Ascending aorta (tissue), 2 donors: ENCODE results near the gene ZDHHC18. TPM values are rescaled to one million over a fixed set of nuclear protein-coding genes. Genes with fewer than 3 reads are reported as not detected.

ENCODE experiments used
- DNase-seq, 2 donors: peaks; one replicate each; pipeline ENCODE4 v3.0.0-alpha.2; 2019; ENCODE audit warnings: low spot score in 2 of 2
- H3K27ac ChIP-seq, 2 donors: fragments of 200-600 bp; sonication (generic); one replicate each; pipeline ENCODE4 v1.5.1; 2016 to 2017; ENCODE audit warnings: mild to moderate bottlenecking in 1 of 2
- H3K27me3 ChIP-seq: fragments of 200-600 bp; sonication (generic); one replicate; pipeline ENCODE4 v1.5.1; 2017
- H3K36me3 ChIP-seq, 2 donors: fragments of 200-600 bp; sonication (generic); one replicate each; pipeline ENCODE4 v1.5.1; 2016
- H3K4me1 ChIP-seq, 2 donors: fragments of 200-600 bp; sonication (generic); one replicate each; pipeline ENCODE4 v1.5.1; 2016 to 2017; ENCODE audit warnings: mild to moderate bottlenecking in 1 of 2
- H3K4me3 ChIP-seq, 2 donors: fragments of 200-600 bp; sonication (generic); one replicate each; pipeline ENCODE4 v1.5.1; 2016 to 2017; ENCODE audit warnings: mild to moderate bottlenecking in 1 of 2
- H3K9me3 ChIP-seq, 2 donors: fragments of 200-600 bp; sonication (generic); one replicate each; pipeline ENCODE4 v1.5.1; 2016
- intact Hi-C: fragments of 100-400 bp; cut with DNase I; formaldehyde crosslinking; loops from one replicate; pipeline ENCODE4 v1.15.1; 2023
- total RNA-seq: library from RNA; depleted of rRNA; stranded (reverse); fragments of >200 nt; gene quantifications from one replicate; pipeline ENCODE4 v1.1.0, GENCODE V29; 2016
- TF ChIP-seq, protein P1 (sequence below), 3 experiments: fragments of 200-600 bp in 2 of 3; fragments of 450-650 bp in 1 of 3; sonication (generic) in 2 of 3; IDR thresholded peaks; one replicate each; pipeline ENCODE4 v1.5.1; 2016 to 2019; ENCODE audit warnings: antibody characterized with exemption in 3 of 3, mild to moderate bottlenecking in 1 of 3, moderate library complexity in 1 of 3

The ZDHHC18 gene
- total RNA-seq, 1 donor from 2014 or later: 36.0 TPM

DNA sequence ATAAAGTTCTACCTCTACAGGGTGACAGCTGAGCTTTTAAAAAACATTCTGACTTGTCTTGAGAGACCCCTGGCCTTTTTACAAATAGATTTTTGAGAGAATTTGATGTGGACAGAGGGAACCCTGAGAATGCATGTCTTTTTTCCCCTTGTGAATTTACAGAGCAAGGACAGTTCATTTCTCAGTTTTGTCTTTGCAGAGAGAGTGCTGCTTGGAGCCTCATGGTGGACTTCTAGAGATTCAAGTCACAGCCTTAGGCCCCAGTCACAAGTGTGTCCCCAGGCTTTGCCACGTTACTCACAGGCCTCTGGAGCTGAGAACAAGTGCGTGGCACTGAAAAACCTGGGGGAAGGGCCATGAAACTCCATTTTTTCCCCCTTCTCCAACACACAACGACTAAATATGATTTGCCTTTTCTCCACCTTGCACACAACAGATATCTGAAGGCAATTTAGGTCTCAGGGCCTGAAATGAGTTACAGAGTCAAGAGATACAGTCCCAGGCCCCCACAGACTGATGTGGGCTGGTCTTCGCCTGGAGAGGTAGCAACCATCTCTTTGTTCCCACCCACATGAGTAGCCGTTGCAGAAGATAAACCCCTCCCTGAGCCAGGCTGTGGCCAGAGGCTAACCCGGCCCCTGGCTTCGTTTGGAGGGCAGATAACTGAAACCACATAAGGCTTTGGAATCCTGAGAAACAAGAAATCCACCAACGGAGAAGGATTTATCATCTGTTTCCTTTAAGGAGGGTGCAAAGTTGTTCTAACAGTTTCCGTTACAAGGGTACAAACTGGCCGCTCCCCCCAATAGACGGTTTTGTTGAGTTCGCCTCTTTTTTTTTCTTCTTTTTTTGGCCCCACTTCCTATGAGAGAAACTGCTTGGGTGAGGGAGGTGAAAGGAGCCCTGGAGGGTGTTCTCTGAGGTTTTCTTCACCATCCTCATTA, 39.8 kb upstream of the ZDHHC18 start:
- DNase-seq: peak in 1 of 2 donors; percentile 85
- no peaks in the 10 kb centered on the region for H3K9me3 ChIP-seq
- no peaks in the 10 kb centered on the region for H3K27me3 ChIP-seq
- peak overlapping the region; percentile 60 to 74 for H3K4me3 ChIP-seq
- peak overlapping the region; percentile 98 to 99 for H3K27ac ChIP-seq
- peaks cover 9 to 25% of the 10 kb centered on the region in 2 donors for H3K4me1 ChIP-seq
- intact Hi-C loops: loop anchor here (1.0 to 5.0 kb wide), 3 partner anchors 14 to 63 kb away; no protein-coding TSS in a partner anchor
- peaks cover 0 to 6% of the 10 kb centered on the region in 2 donors for H3K36me3 ChIP-seq
- TF ChIP-seq, protein P1, sequence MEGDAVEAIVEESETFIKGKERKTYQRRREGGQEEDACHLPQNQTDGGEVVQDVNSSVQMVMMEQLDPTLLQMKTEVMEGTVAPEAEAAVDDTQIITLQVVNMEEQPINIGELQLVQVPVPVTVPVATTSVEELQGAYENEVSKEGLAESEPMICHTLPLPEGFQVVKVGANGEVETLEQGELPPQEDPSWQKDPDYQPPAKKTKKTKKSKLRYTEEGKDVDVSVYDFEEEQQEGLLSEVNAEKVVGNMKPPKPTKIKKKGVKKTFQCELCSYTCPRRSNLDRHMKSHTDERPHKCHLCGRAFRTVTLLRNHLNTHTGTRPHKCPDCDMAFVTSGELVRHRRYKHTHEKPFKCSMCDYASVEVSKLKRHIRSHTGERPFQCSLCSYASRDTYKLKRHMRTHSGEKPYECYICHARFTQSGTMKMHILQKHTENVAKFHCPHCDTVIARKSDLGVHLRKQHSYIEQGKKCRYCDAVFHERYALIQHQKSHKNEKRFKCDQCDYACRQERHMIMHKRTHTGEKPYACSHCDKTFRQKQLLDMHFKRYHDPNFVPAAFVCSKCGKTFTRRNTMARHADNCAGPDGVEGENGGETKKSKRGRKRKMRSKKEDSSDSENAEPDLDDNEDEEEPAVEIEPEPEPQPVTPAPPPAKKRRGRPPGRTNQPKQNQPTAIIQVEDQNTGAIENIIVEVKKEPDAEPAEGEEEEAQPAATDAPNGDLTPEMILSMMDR (IDR thresholded peaks at IDR 0.05): no peak

DNA sequence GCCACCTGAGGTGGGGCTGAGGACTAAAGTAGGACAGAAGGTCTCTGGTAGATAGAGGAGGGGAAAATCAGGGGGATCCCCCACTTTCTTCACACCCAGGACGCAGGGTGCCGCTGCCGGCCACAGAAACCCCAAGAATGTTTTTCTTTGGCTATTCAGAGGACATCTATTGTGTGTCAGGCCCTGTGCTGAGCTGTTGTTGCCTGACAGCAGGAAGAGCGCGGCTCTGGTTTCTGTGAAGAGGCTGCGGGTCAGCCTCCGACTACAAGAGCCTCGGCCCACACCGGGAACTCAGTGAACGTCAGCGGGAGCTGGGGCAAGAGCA, 39.1 kb upstream of the ZDHHC18 start:
- intact Hi-C loops: loop anchor here (1.0 to 5.0 kb wide), 3 partner anchors 15 to 64 kb away; no protein-coding TSS in a partner anchor
- H3K27ac ChIP-seq: peak overlapping the region; percentile 98 to 99
- peak overlapping the region; percentile 60 to 74 for H3K4me3 ChIP-seq
- no peaks in the 10 kb centered on the region for H3K9me3 ChIP-seq
- DNase-seq: no peak
- TF ChIP-seq, protein P1 (IDR thresholded peaks at IDR 0.05): no peak
- H3K4me1 ChIP-seq: peaks cover 9 to 25% of the 10 kb centered on the region in 2 donors
- peaks cover 0 to 6% of the 10 kb centered on the region in 2 donors for H3K36me3 ChIP-seq
- no peaks in the 10 kb centered on the region for H3K27me3 ChIP-seq

DNA sequence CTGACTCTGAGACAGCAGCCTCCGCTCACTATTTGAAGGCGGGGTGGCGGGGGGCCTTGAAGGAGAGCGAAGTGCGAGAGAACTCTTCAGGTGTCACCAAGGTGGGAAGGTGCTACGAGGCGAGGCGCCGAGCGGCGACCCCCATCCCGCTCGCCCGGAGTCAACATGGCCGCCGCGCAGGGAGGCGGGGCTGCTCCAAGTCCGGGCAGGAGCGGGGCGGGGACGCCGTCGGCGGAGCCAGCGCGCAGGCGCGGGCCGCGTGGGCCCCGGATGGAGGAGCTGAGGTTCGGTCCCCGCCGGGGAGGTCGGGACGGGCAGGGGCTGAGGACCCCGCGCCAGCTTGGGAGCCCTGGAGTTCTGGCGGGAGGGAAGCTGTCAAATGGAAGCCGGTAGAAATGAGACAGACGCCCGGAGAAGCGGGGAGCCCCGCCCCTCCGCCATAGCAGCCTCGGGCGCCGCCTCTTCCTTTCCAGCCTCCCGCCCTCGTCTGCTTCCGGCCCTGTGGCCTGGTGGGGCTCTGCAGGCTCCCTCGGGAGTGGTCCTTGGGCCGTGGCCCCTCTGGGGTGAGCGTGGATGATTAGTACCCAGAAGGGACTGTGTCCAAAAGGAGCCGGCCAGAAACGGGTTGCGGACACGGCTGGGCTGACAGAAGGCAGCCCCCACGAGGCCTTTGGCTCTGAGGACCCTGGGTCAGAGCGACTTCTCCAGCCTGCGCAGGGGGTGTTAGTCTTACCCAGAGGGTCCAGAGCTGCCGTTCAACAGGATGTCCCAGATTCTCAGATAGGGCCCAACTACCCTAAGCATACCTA, 38.6 kb upstream of the ZDHHC18 start, which contains the start of gene PIGV:
Gene PIGV (plus strand): TSS at position 245 of the 809 bp plus-strand sequence. CDS start 2,866 bp downstream, outside the sequence.
- Histone ChIP-seq H3K27me3 (no peaks in the 10 kb centered on the region), H3K9me3 (no peaks in the 10 kb centered on the region), H3K4me1 (peaks cover 9 to 25% of the 10 kb centered on the region in 2 donors), H3K27ac (peak within 1 kb of the TSS; percentile 98 to 99), H3K36me3 (peaks cover 0 to under 1% of the 10 kb centered on the region in 2 donors), H3K4me3 (peak within 1 kb of the TSS; percentile 60 to 74)
- TF ChIP-seq, protein P1 (IDR thresholded peaks at IDR 0.05): peak in 2 of 3 experiments; percentile 10 to 41
- peak; percentile 47 to 92 for DNase-seq
- intact Hi-C loops: loop anchor here (1.0 to 5.0 kb wide), 5 partner anchors 15 to 111 kb away; no protein-coding TSS in a partner anchor

DNA sequence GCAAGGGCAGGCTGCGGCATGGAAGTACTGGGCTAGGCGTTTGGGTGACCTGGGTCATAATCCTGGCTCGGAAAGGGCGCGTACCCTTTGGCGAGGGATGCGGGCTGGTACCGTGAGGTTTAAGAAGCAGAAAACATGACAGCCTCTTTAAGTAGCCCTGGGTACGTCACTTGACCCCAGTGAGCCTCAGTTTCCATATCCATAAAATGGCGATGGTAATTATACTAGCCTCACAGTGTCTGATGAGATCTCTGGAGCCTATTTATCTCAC, 38.0 kb upstream of the ZDHHC18 start:
- DNase-seq: peak in 1 of 2 donors; percentile 72
- intact Hi-C loops: loop anchor here (1.0 to 5.0 kb wide), 3 partner anchors 46 to 112 kb away; no protein-coding TSS in a partner anchor
- Histone ChIP-seq H3K36me3 (no peaks in the 10 kb centered on the region), H3K27ac (peak overlapping the region; percentile 98 to 99), H3K4me1 (peaks cover 9 to 24% of the 10 kb centered on the region in 2 donors), H3K27me3 (no peaks in the 10 kb centered on the region), H3K9me3 (no peaks in the 10 kb centered on the region), H3K4me3 (peak overlapping the region; percentile 60 to 74)
- TF ChIP-seq, protein P1 (IDR thresholded peaks at IDR 0.05): no peak

DNA sequence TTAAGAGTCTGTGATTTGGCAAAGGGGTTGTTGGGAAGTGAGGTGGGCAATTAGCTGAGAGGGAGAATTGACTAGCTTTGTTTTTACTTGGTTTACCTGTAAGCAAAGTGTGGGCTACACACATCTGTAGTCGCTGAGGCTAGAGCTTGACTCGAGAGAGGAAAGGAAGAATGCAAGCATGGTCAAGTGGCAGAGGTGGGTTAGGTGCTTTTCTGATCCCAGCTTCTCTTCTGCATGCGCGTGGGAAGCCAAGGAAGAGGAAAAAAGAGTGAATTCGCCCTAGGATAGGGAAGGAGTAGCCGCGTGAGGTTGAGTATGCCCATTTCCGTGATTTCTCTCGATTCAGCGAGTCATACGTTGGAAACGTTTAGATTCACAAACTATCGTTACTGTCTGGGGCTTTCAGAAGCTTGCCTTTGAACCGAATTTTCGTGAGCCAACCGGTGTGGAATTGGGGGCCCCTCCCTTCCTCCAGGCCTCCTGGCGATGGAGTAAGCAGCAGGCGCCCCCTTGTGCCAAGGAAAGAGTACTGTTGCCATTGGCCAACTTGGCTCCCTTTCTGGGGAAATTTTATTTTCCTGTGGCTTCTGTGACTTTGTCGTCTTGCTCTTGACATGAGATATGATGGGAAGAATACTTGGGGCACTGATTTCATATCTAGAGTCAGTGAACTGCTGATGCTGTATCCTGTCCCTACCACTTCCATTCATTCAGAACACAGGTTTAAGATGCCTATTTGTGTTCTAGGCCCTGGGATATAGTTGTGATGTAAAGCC, 37.5 kb upstream of the ZDHHC18 start:
- Histone ChIP-seq H3K27ac (peak overlapping the region; percentile 98 to 99), H3K36me3 (peaks cover under 1 to 3% of the 10 kb centered on the region in 2 donors), H3K4me3 (peak overlapping the region; percentile 60 to 74), H3K9me3 (no peaks in the 10 kb centered on the region), H3K4me1 (peaks cover 9 to 18% of the 10 kb centered on the region in 2 donors), H3K27me3 (no peaks in the 10 kb centered on the region)
- intact Hi-C loops: loop anchor here (1.0 to 5.0 kb wide), 5 partner anchors 47 to 289 kb away; no protein-coding TSS in a partner anchor
- DNase-seq: peak; percentile 45 to 94
- TF ChIP-seq, protein P1 (IDR thresholded peaks at IDR 0.05): peak; percentile 91 to 97 (median 96)
